ENCODE data around the gene FSHR.

- TF ChIP-seq CTCF (IDR thresholded peaks at IDR 0.05) (no peak), EP300 (IDR thresholded peaks at IDR 0.05) (no peak), POLR2A (IDR thresholded peaks at IDR 0.05) (no peak)
Observed at GRCh38 chr2:48938231-48938630, 216.1 kb downstream of the FSHR start.
